HG02588 (cell line): Measurements from ENCODE around the gene RUNX1.

Source experiments
- ATAC-seq: cut with Tn5 transposase; IDR thresholded peaks from one replicate; pipeline ENCODE4 v1.9.1; 2021; ENCODE audit warnings: mild to moderate bottlenecking, moderate library complexity; ENCODE audit not compliant: unreplicated experiment

RUNX1 gene

DNA sequence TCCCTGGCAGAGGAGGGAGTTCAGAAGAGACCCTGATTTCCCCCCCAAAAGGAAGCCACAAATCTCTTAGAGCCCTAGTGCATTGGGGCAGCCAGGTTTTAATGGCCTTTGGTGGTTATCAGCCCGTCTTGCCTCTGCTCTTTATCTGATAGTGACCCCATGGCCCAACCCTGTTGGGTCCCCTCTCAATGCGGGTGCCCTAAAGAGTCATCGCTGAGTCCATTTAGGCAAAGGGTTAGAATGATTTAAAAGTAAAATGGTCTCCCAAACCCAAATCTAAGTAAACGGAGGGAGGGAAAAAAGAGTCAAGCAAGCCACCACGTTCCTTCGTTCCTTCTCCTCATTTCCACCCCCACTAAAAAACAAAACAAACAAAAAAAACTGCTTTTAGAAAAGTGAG, 164.0 kb downstream of the RUNX1 start:
- ATAC-seq = no peak

DNA sequence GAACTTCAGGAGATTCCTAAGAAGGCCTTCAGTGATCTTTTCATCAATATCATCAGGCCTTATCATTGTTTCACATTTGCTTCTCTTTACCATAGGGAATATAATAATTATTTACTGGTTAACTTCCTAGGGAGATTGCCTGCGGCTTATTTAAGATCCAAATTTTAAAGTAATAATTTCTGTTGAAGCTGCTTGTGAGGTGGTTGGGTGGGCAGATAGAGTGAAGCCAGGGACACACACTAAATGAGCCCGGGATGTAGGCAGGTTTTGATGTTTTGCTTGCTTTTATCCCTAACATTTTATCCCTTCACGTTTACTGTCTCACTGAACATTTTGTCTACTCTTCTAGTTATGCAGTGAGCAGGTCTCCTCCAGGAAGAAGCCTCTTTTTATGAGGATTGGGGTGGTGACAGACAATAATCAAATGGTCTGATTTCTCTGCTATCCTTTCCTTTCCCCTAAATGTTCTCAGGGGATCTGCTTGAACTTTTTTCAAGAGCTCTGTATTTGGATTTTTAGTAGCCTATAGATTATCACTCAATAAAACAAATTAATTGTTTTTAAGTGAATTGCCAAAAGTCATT, 164.7 kb downstream of the RUNX1 start:
- ATAC-seq = no peak

DNA sequence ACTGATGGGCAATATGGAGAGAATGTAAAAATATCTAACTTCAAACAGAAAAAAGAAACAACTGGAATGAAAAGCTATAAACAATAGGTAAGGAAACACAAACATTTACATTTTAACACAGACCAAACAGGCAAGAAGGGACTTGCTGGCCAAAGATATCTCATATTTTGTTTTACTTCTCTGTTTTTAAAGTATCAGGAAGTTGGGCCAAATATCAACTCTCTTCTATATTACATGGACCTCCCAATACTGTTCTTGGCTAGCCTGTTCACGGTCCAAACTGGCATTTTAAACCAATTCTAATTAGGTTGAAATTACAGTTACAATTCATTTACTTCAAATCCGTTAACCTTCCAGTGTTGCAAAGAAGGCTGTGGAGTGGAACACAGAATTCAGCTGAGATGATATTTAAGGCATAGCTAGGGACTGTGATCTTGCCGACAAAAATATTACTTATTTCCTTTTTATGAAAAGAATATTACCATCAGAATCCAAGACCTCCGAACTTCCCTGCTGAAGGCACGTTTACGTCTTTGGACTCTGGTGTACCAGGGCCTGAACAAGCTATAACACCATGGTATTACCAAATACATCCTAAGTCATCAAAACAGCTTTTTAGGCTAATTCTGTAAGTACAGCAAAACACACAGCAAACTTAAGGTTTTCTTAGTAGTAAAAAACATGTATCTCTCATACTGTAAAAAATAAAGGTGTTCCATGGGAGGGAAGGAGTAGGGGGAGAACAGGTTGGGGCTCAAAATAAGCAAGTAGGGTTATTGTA, 165.4 kb downstream of the RUNX1 start:
- no peak for ATAC-seq

DNA sequence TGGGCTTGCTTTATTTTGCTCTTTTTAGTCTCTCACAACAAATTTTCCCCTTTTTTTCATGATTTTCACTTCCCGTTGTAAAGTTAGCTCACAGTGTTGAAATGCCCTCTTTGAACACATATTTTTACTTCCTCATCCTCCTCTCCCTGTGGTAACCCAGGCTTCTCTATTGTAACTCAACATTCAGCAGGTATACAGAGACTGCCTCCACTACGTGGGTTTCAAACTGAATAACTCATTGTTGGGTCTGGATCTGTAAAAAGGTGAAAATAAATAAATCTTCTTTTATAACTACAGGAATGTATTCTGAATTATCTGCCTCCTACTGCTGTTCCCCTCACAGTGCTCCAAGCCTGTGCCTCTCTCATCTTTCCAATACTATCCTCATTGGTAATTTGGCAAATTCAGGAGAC, 166.4 kb downstream of the RUNX1 start:
- ATAC-seq = peak; percentile 56

GRCh38 chr21:34881839-34882371, 167.2 kb downstream of the RUNX1 start:
- ATAC-seq = no peak

DNA sequence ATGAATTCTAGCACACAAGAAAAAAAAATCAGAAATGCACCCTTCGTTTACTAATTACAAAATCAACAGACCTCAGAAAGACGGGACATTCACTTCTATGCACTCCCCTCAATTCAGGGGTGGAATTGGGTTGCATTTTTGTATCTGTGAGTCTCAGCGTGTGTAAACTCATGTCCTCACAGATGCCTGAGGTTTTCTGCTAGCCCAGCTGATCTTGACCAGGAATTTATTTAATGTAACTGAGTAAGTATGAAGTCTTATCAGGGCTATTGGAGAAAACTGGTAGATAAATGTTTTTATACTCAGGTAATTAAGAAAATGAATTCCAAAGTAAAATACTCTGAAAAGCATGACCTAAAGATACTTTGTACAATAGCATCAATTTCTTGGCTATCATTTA, 167.7 kb downstream of the RUNX1 start:
- no peak for ATAC-seq

DNA sequence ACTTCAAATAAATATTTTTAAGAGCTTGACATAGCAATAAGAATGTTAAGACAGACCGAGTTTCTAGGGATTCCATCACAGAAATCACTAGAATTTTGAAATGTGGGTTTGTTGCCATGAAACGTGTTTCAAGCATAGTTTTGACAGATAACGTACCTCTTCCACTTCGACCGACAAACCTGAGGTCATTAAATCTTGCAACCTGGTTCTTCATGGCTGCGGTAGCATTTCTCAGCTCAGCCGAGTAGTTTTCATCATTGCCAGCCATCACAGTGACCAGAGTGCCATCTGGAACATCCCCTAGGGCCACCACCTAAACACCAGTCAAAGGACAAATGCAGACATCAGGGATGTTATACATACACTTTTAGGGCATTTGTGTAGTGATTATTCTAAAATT, 168.7 kb downstream of the RUNX1 start:
- no peak for ATAC-seq

DNA sequence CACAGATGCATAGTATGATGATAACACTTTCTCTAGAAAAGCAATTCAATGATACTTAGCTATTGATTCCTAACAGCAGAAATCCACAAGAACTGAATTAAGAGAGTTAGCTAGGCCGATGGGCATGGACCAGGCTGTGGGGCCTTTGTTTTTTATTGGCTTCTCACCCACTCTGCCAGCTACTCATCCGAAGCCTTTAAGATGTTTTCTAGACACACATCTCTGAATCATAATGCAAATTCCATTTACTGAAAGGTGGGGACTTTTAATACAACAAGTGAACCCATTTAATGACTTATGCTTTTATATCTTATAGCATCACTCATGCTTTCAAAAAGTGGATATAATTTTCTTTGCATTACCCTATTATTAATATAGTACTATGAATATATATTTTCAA, 170.2 kb downstream of the RUNX1 start:
- ATAC-seq = no peak

- ATAC-seq = no peak
Measured at GRCh38 chr21:34878501-34878900, 170.6 kb downstream of the RUNX1 start.

DNA sequence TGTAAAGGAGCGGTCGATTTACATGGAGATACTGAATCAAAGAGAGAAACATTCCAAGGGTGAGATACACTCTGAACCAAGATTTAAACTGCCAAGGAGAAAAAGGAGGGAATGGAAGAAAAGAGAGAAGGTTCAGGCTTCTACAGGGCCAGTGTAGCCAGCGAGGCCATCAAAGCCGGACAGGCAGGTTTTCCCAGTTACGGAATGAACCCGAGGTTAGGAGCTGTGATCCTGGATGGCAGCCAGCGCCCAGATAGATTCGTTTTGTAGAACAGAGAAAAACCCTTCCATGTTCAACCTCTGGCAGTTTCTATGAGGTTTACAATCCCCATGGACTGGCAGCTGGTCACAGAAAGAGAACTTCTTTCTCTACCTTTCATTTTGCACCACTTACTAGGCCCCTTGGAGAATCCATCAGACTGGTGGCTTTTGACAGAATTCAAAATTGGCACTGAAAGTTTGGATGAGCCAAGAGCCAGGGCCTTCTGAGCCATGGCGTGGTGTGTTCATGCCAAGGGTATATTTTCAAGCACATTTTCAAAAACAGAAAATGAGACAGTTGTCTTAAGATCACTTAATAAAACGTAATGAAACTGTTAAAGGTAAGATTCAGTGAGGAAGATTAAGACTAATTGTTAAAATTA, 171.5 kb downstream of the RUNX1 start:
- no peak for ATAC-seq

DNA sequence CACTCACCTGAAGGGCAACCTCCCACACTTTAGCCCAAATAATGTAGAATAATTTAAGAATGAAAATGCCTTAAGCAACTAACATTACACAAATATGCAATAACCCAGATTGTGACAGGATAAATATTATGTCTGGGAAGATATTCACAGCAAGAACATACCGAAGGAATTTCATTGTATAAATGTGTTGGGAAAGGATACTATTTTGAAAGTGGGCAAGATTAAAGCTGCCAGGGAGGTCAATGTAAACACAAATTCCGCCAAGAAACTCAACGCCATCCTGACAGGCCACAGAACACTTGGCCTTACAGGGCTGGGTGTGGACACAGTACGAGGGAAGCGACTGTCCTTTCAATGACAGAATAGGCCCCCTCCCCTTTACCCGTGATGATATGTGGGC, 173.3 kb downstream of the RUNX1 start:
- no peak for ATAC-seq

DNA sequence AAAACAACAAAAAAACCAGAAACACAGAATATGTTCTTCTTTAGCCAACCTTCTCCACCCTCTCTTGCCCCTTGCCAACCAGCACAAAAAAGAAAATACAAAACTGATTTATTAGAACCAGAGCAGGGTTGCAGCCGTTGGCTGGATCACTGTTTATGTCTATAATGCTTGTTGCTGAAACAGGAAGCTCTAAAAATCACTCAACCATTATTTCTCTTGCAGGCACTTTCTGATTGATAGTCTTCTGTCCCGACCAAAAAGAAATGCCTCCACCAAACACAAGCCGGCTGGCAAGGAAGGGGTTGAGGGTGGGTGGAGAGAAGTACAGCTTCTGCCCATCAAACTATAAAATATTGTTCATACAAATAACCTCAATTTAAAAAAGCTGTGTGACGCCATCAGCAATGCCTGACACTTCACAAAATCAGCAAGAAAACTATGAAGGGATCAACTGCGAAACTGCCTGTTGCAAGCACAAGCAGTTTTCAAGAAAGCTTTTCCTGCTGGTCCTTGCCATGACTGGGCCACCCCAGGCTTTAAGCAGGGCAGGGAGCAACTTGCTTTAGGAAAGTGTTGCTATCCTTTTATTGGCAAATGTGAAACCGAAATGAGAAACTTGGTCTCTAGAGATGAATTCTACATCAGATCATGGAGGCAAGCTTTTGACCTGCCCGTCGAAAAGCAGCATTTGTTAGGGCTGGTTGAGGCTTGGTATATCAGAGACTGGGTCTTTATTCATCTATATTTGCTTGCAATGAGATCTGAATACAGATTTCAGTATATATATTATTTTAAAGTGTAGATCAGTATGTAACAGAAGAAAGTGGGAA, 174.2 kb downstream of the RUNX1 start:
- no peak for ATAC-seq

- ATAC-seq = no peak
Measured at GRCh38 chr21:34871026-34871908, 177.8 kb downstream of the RUNX1 start.

GRCh38 chr21:34870246-34870645, 178.9 kb downstream of the RUNX1 start:
- ATAC-seq = no peak

GRCh38 chr21:34869545-34869944, 179.6 kb downstream of the RUNX1 start:
- ATAC-seq = no peak

DNA sequence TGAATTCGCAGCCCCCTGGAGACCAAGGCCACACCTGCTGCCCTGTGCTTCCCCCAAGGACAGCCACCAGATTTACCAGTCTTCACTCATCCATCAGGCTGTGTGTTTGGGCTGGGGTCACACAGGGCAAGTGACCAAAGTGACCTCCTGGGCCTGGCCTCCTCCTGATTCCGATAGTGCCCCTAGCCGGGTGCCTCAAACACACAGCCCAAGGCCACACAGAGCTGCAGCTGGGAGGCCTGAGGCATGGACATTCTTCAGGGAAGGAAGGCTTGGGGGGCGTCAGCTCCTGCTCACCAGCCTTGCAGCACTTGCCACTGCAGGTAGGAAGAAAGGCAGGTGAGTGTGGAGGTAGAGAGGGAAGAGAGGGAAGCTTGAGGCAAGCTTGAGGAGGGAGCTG, 181.3 kb downstream of the RUNX1 start:
- ATAC-seq = no peak

DNA sequence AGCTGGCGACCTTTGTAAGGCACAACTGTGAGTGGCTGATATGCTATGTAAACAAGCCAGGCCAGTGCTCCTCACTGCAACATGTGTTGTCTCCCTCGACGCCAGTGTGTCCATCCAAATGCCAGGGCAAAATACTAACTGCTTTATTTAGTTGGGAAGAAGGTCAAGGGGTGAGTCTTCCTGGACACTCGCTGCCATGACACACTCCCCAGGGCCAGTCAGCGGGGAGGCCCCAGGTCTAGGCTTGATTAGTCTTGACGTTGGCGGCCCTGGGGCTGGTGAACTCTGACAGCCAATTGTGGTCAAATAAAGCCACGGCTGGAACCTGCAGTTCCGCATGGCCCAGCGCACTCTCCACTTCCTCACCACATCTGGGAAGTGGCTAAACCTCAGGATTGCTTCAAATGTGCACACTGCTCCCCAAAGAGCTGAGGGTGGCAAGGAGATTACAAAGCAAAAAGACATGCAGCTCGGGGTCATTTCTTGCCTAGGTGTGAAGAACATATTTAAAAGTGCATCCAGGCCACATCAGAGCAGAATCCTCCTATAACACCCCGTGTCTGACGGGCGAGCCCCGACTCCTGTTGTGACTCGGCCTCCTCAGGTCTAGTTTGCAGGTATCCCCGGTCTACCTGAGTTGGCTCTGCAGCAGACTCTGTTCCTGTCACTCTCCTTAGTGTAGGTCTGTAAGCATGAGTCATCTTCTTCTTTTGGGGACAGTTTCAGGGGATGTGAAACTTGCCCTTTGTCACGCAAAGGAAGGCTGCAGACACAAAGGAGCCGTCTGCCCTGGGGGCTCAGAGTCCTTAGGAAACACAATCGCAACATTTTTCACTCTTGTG, 183.5 kb downstream of the RUNX1 start:
- ATAC-seq = peak; percentile 86

- ATAC-seq = no peak
Measured at GRCh38 chr21:34864370-34865149, 184.5 kb downstream of the RUNX1 start.
